HG02884 (cell line): ENCODE measurements around the gene KCNAB3.

Source experiments
- ATAC-seq: cut with Tn5 transposase; IDR thresholded peaks from one replicate; pipeline ENCODE4 v1.9.1; 2021; ENCODE audit warnings: mild to moderate bottlenecking, moderate library complexity; ENCODE audit not compliant: unreplicated experiment

KCNAB3 gene

GRCh38 chr17:7881276-7882054, 48.2 kb downstream of the KCNAB3 start:
- ATAC-seq: no peak

- ATAC-seq: no peak
Measured at GRCh38 chr17:7880076-7880868, 49.4 kb downstream of the KCNAB3 start.

- ATAC-seq: no peak
Measured at GRCh38 chr17:7878234-7878633, 51.4 kb downstream of the KCNAB3 start.

- no peak for ATAC-seq
Measured at GRCh38 chr17:7875804-7876370, 53.8 kb downstream of the KCNAB3 start.

GRCh38 chr17:7873051-7873450, 56.6 kb downstream of the KCNAB3 start:
- ATAC-seq: no peak
